ENCODE measurements around the gene EPS8L3.

Gene EPS8L3

DNA sequence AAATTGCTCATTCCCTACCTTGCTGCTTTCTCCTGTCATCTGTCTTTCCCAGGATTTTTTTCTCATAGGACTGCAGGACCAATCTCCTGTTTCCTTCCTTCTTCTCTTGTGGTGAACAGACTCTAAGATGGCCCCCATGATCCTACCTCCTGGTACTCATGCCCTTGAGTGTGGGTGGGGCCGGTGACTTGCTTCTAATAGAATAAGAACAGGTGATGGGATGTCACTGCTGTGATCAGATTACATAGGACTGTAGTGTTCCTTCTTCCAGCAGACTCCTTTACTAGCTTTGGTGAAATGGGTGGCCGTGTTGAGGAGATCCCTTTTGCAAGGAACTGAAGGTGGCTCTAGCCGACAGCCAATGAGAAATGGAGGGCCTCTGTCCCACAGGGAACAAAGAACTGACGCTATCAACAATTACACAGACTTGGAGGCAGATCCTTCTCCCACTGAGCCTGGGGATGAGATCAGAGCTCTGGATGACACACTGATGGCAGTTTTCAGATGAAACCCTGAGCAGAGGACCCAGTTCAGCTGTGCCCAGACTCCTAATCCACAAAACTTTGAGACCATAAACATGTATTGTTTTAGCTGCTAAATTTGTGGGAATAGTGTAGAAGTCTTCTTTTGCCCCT lies 30.4 kb downstream of the EPS8L3 start:
- H3K4me3 ChIP-seq (ENCODE audit: low read length), result no peak overlapping the region
- no peak overlapping the region for H3K4me2 ChIP-seq (ENCODE audit: low read length)

DNA sequence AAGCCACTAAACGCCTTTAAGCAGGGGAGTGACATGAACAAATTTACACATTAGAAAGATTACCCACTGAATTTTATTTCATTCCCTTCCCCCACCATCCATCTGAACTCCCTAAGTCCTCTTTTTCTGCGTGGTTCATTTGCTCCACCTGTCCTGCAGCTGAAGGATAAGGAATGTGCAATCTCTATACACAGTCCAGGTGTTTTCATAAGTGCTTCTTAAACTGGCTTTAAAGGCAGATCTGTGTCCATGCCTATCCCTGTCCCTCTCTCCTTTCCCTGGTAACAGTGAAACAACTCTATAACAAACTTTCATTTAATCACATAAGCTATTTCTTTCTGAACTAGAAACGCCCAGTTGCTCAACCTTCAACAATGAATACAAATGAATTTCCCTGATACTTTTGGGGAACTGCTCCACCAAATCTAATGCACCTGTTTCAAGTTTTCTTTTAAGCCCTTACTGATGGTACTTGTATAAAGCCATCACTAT lies 31.3 kb downstream of the EPS8L3 start:
- H3K36me3 ChIP-seq (ENCODE audit: insufficient read depth, low read length), result no peaks in the 10 kb centered on the region
- no peaks in the 10 kb centered on the region for H3K9me3 ChIP-seq (replicated peaks; ENCODE audit: low read length)
- peaks cover 34% of the 10 kb centered on the region for H3K27me3 ChIP-seq (ENCODE audit: control insufficient read depth, insufficient read depth, low read length)
- H3K4me1 ChIP-seq (ENCODE audit: control insufficient read depth, insufficient read depth, low read length), result no peaks in the 10 kb centered on the region
- H3K4me2 ChIP-seq (ENCODE audit: low read length), result no peak overlapping the region
- no peak overlapping the region for H3K4me3 ChIP-seq (ENCODE audit: low read length)
- no peak overlapping the region for H3K9ac ChIP-seq (ENCODE audit: low read depth, low read length)

More for the DNA sequence above, 30.4 kb downstream of the EPS8L3 start:
- H3K36me3 ChIP-seq (ENCODE audit: insufficient read depth, low read length), result no peaks in the 10 kb centered on the region
- H3K27me3 ChIP-seq (ENCODE audit: control insufficient read depth, insufficient read depth, low read length), result peaks cover 34% of the 10 kb centered on the region
- no peaks in the 10 kb centered on the region for H3K4me1 ChIP-seq (ENCODE audit: control insufficient read depth, insufficient read depth, low read length)
- H3K9ac ChIP-seq (ENCODE audit: low read depth, low read length), result no peak overlapping the region
- no peaks in the 10 kb centered on the region for H3K9me3 ChIP-seq (replicated peaks; ENCODE audit: low read length)

DNA sequence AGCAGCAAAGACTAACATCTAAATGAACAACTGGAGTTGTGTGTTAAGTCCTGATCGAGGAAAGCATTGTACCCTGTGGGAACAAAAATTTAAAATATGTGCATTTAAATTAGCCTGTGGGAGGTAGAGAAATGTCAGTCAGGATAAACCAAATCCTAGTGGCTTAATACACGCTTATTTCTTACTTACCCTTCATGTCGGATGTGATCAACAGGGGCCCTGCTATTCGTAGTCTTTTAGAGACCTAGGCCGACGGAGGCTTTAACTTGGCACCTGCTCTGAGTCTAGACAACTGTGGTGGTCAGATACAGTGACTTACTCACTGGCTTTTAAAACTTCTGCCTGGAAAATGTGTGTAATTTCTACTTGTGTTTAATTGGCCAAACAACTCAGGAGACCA lies 33.1 kb downstream of the EPS8L3 start:
- Histone ChIP-seq H3K36me3 (ENCODE audit: insufficient read depth, low read length) (no peaks in the 10 kb centered on the region), H3K4me3 (ENCODE audit: low read length) (no peak overlapping the region), H3K4me2 (ENCODE audit: low read length) (no peak overlapping the region), H3K4me1 (ENCODE audit: control insufficient read depth, insufficient read depth, low read length) (no peaks in the 10 kb centered on the region), H3K9me3 (replicated peaks; ENCODE audit: low read length) (no peaks in the 10 kb centered on the region), H3K27me3 (ENCODE audit: control insufficient read depth, insufficient read depth, low read length) (peaks cover 44% of the 10 kb centered on the region), H3K9ac (ENCODE audit: low read depth, low read length) (no peak overlapping the region)

DNA sequence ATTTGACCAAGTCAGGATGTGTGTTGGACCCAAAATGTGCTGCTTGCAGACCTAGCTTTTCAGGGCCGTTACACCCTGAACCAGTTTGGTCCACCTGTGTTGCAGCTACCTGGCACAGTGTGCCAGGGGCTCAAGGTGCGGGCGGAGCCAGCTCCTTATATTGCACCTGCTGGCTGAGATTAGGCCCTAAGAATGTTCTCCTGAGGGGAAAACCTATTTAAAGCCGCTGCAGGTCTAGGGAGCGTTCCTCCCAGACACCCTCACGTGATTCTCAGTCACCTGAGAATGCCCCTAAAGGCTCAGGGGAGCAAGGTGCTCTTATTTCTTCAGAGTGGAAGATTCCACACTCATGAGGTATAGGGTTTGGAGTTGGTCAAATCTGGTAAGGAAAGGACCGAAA lies 34.9 kb downstream of the EPS8L3 start:
- no peaks in the 10 kb centered on the region for H3K36me3 ChIP-seq (ENCODE audit: insufficient read depth, low read length)
- no peak overlapping the region for H3K9ac ChIP-seq (ENCODE audit: low read depth, low read length)
- H3K9me3 ChIP-seq (replicated peaks; ENCODE audit: low read length), result no peaks in the 10 kb centered on the region
- no peak overlapping the region for H3K4me2 ChIP-seq (ENCODE audit: low read length)
- H3K27me3 ChIP-seq (ENCODE audit: control insufficient read depth, insufficient read depth, low read length), result peaks cover 47% of the 10 kb centered on the region
- no peaks in the 10 kb centered on the region for H3K4me1 ChIP-seq (ENCODE audit: control insufficient read depth, insufficient read depth, low read length)
- H3K4me3 ChIP-seq (ENCODE audit: low read length), result no peak overlapping the region

DNA sequence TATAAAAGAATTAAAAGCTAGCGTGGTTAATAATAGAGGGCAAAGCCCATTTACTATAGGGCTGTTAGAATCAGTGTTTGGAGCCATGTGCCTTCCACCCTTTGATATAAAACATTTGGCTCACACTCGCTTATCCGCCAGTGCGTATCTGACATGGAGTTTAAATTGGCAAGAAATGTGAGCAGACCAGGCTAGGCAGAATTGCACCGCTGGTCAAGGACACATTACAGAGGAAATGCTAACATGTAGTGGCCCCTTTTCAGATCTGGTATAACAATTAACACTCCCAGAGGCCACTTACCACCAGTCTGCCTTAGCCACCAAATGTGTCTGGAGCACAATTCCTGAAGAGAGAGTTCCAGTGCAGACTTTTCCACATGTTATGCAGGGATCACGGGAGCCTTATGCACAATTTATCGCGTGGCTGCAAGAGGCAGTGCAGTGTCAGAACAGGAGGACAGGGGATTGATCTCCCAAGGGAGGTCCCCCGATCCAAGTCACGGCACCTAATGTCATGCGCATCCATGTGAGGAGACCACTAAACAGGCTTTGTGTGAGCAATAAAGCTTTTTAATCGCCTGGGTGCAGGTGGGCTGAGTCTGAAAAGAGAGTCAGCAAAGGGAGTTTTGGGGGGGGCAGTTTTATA lies 36.9 kb downstream of the EPS8L3 start:
- Histone ChIP-seq H3K4me2 (ENCODE audit: low read length) (no peak overlapping the region), H3K4me3 (ENCODE audit: low read length) (no peak overlapping the region), H3K36me3 (ENCODE audit: insufficient read depth, low read length) (no peaks in the 10 kb centered on the region), H3K9me3 (replicated peaks; ENCODE audit: low read length) (no peaks in the 10 kb centered on the region), H3K4me1 (ENCODE audit: control insufficient read depth, insufficient read depth, low read length) (no peaks in the 10 kb centered on the region), H3K9ac (ENCODE audit: low read depth, low read length) (no peak overlapping the region), H3K27me3 (ENCODE audit: control insufficient read depth, insufficient read depth, low read length) (peaks cover 28% of the 10 kb centered on the region)

DNA sequence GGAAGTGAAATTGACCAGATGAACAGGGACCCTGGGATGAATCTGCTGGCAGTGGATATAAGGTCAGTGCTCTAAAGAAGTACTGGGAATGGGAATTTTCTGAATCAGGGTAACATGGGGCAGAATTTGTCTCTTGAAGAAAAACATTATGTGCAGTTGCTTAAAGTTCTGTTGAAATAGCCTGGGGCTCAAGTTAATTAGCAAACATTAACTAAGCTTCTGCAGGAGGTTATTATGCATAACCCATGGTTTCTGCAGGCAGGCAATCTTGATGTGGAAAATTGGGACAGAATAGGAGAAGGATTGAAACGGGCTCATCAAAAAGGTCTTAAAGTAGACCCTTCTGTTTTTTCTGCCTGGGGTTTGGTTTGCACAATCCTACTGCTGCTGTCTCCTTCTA lies 37.7 kb downstream of the EPS8L3 start:
- Histone ChIP-seq H3K36me3 (ENCODE audit: insufficient read depth, low read length) (no peaks in the 10 kb centered on the region), H3K27me3 (ENCODE audit: control insufficient read depth, insufficient read depth, low read length) (peaks cover 27% of the 10 kb centered on the region), H3K4me1 (ENCODE audit: control insufficient read depth, insufficient read depth, low read length) (no peaks in the 10 kb centered on the region), H3K9ac (ENCODE audit: low read depth, low read length) (no peak overlapping the region), H3K4me3 (ENCODE audit: low read length) (no peak overlapping the region), H3K9me3 (replicated peaks; ENCODE audit: low read length) (no peaks in the 10 kb centered on the region), H3K4me2 (ENCODE audit: low read length) (no peak overlapping the region)

DNA sequence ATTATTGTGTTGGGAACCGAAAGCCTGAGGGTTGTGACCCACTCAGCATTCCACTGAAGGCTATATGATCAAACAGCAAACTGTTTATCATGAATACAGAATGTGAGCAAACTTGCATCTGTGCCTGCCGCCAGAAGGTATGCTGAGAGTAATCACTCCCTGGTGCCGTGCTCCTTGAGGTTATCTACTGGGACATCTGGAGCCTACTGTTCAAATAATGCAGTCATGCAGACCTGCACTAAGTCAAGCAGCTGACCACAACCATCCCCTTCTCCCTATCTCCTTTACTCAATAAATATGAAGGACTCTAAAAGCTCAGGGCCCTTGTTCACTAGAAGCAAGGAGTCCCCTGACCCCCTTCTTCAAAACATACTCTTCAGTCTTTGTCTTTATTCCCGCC lies 38.2 kb downstream of the EPS8L3 start:
- no peaks in the 10 kb centered on the region for H3K4me1 ChIP-seq (ENCODE audit: control insufficient read depth, insufficient read depth, low read length)

DNA sequence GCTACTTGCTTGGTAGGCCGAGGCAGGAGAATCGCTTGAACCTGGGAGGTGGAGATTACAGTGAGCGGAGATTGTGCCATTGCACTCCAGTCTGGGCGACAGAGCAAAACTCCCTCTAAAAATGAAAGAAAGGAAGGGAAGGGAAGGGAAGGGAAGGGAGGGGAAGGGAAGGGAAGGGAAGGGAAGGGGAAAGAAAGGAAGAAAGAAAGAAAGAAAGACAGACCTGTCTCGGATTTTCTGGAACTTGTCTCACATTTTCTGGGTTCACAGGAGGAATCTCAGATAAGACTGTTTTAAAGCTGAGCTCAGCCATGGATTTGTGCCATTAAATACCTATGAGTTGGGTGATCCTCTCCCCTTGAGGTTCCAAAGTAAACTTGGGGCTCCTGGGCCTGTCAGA lies 38.8 kb downstream of the EPS8L3 start:
- Histone ChIP-seq H3K4me3 (ENCODE audit: low read length) (no peak overlapping the region), H3K9ac (ENCODE audit: low read depth, low read length) (no peak overlapping the region), H3K36me3 (ENCODE audit: insufficient read depth, low read length) (no peaks in the 10 kb centered on the region), H3K27me3 (ENCODE audit: control insufficient read depth, insufficient read depth, low read length) (peaks cover 17% of the 10 kb centered on the region), H3K4me2 (ENCODE audit: low read length) (no peak overlapping the region), H3K4me1 (ENCODE audit: control insufficient read depth, insufficient read depth, low read length) (peaks cover 1% of the 10 kb centered on the region), H3K9me3 (replicated peaks; ENCODE audit: low read length) (no peaks in the 10 kb centered on the region)

More for the DNA sequence above, 38.2 kb downstream of the EPS8L3 start:
- Histone ChIP-seq H3K9ac (ENCODE audit: low read depth, low read length) (no peak overlapping the region), H3K4me3 (ENCODE audit: low read length) (no peak overlapping the region), H3K9me3 (replicated peaks; ENCODE audit: low read length) (no peaks in the 10 kb centered on the region), H3K36me3 (ENCODE audit: insufficient read depth, low read length) (no peaks in the 10 kb centered on the region), H3K27me3 (ENCODE audit: control insufficient read depth, insufficient read depth, low read length) (peaks cover 22% of the 10 kb centered on the region), H3K4me2 (ENCODE audit: low read length) (no peak overlapping the region)

DNA sequence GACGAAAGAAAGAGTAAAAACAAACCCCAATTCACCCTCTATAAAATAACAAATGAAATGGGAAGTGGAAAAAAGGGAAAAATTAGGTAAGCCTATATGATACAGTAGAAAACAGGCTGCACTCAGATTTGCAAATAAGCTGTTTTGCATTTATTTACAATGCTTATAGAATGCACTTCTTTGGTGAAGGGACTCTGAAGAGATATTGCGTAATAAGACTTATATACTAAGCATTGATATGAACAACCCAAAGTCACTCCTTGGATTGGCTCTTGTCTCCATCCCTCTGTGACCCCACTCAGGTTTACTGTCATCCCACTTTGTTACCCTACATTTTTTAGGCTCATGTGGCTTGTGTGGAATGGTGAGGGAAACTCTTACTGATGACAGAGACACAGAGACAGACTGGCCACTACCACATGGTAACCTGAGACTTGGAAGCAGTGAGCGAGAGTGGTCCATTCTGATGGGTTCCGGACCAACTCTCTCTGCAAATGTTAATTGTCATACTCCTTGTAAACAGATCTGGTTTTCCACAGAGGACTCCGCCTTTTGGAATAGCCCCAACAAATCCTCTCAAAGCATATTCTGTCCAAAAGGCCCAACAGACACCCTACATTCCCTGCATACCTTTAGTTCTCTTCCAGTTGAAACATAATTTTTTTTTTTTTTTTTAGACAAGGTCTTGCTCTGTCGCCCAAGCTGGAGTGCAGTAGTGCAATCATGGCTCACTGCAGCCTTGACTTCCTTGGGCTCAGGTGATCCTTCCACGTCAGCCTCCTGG lies 40.6 kb downstream of the EPS8L3 start:
- Histone ChIP-seq H3K4me2 (ENCODE audit: low read length) (no peak overlapping the region), H3K9me3 (replicated peaks; ENCODE audit: low read length) (no peaks in the 10 kb centered on the region), H3K27me3 (ENCODE audit: control insufficient read depth, insufficient read depth, low read length) (peaks cover 14% of the 10 kb centered on the region), H3K4me3 (ENCODE audit: low read length) (no peak overlapping the region), H3K36me3 (ENCODE audit: insufficient read depth, low read length) (no peaks in the 10 kb centered on the region), H3K4me1 (ENCODE audit: control insufficient read depth, insufficient read depth, low read length) (peaks cover 10% of the 10 kb centered on the region), H3K9ac (ENCODE audit: low read depth, low read length) (no peak overlapping the region)

DNA sequence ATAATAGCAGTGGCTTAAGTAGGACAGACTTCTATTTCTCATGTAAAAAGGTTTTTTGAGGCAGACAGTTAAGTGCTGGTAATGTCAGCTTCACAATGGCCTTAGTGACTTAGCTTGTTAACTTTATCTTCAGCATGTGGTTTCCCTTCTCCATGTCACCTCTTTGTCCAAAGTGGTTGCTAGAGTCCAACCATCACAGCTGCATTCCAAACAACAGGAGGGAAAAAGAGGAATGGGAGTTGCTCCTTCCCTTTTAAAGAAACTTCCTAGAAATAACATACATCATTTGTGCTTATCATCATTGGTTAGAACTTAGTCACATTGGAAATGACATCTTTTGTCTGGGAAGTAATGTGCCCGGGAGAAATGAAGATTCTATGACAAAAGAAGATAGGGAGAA lies 41.8 kb downstream of the EPS8L3 start:
- Histone ChIP-seq H3K4me3 (ENCODE audit: low read length) (no peak overlapping the region), H3K36me3 (ENCODE audit: insufficient read depth, low read length) (no peaks in the 10 kb centered on the region), H3K9me3 (replicated peaks; ENCODE audit: low read length) (no peaks in the 10 kb centered on the region), H3K4me2 (ENCODE audit: low read length) (no peak overlapping the region), H3K4me1 (ENCODE audit: control insufficient read depth, insufficient read depth, low read length) (peaks cover 10% of the 10 kb centered on the region), H3K9ac (ENCODE audit: low read depth, low read length) (no peak overlapping the region), H3K27me3 (ENCODE audit: control insufficient read depth, insufficient read depth, low read length) (peaks cover 14% of the 10 kb centered on the region)

DNA sequence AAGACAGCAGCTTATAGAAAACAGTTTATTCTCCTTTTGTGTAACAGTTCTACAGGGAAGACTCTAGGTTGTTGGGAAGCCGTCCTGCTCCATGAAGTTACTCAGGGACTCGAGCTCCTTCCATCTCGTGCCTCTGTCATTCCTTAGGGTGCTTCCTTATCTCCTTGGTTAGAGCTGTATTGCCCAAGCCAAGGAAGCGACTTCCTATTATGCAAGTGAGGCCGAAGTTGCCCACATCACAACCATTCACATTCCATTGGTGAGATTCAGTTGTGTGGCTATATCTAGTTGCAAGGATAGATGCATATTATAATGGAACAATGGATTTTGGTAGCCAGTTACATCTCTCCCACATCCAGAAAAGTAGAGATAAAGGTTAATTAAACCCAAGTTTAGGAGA lies 42.7 kb downstream of the EPS8L3 start:
- no peaks in the 10 kb centered on the region for H3K36me3 ChIP-seq (ENCODE audit: insufficient read depth, low read length)
- H3K9ac ChIP-seq (ENCODE audit: low read depth, low read length), result no peak overlapping the region
- H3K4me3 ChIP-seq (ENCODE audit: low read length), result no peak overlapping the region
- H3K9me3 ChIP-seq (replicated peaks; ENCODE audit: low read length), result no peaks in the 10 kb centered on the region
- H3K27me3 ChIP-seq (ENCODE audit: control insufficient read depth, insufficient read depth, low read length), result peaks cover 6% of the 10 kb centered on the region
- no peak overlapping the region for H3K4me2 ChIP-seq (ENCODE audit: low read length)
- peaks cover 10% of the 10 kb centered on the region for H3K4me1 ChIP-seq (ENCODE audit: control insufficient read depth, insufficient read depth, low read length)

Measured in skeletal muscle satellite cell (primary cell).